HG03521 (cell line): ENCODE data around the gene KRTAP9-7.
"Not testable (repeated sequence)": the region's sequence is repeated elsewhere in the genome, so short reads cannot be mapped to it uniquely, and the experiment has no call there.

Source experiments
- ATAC-seq: cut with Tn5 transposase; IDR thresholded peaks from one replicate; pipeline ENCODE4 v1.9.1; 2021; ENCODE audit warnings: mild to moderate bottlenecking, moderate library complexity; ENCODE audit not compliant: unreplicated experiment

KRTAP9-7 gene

DNA sequence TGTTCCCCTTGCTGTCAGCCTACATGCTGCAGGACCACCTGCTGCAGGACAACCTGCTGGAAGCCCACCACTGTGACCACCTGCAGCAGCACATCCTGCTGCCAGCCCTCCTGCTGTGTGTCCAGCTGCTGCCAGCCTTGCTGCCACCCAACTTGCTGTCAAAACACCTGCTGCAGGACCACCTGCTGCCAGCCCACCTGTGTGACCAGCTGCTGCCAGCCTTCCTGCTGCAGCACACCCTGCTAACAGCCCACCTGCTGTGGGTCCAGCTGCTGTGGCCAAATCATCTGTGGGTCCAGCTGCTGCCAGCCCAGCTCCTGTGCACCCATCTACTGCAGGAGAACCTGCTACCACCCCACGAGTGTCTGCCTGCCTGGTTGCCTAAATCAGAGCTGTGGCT is 4.2 kb upstream of the KRTAP9-7 start:
- not testable (repeated sequence) for ATAC-seq

DNA sequence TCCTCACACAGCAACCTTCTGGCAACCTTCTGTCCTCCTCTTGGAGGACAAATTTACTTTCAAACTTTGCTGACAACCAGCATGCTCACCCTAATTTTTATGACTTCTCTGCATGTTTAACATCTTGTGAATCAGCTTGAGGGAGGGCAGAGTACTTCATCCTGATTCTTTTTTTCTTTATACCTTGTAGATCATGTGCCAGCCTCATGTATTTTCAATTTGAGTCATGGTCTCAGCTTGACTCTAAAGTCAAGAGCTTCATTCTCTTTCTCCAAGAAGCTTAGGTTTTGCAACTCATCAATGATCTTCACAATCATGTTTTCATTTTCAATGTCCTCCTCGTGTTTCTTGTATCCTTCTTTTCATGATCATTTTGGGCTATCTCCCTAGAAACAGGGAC is 3.6 kb upstream of the KRTAP9-7 start:
- ATAC-seq, result no peak

DNA sequence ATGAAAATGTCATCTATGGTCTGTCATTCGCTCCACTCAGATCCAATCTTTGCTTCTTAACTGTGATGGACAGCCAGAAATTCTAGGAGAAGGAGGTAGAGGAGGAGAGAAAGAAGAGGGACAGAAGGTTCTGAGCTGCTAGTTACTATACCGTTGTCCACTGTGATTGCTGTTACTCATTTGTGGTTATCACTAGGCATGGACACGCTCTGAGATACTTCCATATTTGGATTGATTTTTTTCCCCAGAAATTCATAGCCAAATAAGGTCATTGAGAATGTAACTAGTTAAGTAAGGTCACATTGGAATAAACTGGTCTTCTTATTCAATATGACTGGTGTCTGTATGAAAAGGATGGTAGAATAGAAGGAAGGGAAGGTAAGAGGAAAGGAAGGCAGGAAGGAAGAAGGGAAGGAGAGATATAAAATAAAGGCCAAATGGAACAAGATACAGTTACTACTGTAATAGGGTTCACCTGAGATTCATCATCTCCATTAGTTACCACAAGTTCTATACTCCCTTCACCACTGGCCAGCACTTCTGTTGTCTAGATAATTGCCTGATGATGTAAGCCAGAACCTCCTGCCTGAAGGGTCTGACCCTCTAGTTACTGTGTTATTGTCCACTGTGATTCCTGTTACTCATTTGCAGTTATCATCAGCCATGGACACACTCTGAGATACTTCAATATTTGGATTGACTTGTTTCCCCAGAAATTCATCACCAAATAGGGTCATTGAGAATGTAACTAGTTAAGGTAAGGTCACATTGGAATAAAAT is 2.9 kb downstream of the KRTAP9-7 start:
- ATAC-seq, result no peak

DNA sequence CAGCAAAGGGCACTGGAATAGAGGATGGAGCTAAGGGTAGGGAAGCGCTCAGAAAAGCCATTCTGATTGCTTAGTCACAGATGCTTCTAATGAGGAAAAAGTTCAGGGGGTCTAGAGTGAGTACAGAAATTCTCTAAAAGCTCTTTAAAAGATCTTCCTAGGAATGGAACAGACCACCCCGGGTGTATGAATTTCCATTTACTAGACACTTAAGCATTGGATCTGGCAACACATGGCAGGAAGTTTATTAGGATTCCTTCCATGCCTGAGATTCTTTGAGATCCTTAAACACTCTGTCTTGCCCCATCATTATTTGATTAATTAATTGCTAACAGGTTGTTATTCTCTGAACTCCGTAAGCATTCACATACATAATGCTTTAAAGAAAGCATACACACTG is 8.5 kb downstream of the KRTAP9-7 start:
- no peak for ATAC-seq

DNA sequence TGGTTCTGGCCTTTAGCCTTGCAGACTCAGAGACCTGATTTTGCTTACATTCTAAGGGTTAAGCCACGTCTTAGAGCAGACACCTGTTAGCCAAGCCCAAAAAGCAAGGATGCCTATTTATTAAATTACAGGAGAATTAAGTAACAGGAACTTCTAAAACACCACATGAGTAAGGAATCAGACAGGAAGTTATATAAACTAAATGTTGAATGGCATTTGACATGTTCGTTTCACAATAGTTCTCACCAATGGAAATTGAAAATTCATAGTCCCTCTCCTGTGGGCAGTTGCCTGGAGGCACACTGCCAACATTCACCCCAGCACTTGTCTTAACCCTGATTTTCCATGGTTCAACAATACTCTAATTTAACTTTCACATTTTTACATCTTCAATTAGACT is 9.0 kb downstream of the KRTAP9-7 start:
- no peak for ATAC-seq

DNA sequence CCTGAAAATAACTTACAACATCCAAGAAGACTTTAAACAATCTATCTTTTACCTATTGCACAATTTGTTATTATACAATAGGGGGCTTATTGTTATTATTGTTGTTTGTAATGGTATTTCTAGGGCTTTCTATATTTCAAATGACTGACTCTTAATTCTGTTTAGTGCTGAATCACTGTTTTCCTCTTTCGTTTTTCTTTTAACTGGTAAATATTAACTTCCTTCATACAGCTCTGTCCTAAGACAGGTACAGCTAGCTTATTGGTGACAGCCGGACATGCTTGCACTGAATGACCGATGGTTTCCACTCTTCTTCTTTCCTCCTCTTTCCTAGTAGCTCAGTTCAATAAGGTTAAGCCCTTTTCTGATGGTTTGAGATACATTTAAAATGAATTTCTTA is 11.6 kb downstream of the KRTAP9-7 start:
- ATAC-seq, result no peak

DNA sequence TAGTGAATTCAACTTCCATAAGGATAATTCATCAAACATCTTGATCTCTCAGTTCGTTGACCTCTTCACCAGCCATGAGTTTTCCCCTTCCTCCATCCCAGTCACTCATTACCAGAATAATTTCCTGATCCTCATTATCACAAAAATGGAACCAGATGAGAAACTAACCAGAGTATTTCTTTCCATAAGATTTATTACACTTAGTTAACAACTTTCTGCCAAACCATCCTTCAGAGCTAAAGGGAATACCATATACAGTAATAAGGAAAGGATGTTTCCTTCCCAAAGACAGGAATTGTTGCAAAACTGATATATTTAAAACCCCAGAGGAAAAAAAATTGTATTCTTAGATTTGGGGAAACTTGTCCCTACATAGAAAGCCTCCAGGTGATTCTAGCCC is 18.5 kb downstream of the KRTAP9-7 start:
- no peak for ATAC-seq

DNA sequence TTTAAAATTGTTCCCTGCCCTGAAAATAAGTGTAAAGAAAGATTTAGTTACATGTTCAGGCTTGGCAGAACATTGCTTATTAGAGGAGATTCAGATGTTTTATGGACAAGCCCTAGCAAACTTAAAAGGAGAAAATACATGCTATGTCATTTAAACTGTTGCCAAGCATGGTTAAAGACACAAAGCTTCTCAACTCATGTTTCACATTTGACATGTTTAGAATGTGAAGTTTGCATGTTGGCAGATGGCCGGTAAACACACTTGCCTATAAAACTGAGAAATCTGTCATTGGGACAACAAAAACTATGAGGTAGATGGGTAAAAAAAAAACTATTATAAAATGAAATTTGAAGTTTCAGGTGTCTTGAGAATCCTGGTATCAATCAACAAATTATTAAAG is 21.3 kb downstream of the KRTAP9-7 start:
- no peak for ATAC-seq

DNA sequence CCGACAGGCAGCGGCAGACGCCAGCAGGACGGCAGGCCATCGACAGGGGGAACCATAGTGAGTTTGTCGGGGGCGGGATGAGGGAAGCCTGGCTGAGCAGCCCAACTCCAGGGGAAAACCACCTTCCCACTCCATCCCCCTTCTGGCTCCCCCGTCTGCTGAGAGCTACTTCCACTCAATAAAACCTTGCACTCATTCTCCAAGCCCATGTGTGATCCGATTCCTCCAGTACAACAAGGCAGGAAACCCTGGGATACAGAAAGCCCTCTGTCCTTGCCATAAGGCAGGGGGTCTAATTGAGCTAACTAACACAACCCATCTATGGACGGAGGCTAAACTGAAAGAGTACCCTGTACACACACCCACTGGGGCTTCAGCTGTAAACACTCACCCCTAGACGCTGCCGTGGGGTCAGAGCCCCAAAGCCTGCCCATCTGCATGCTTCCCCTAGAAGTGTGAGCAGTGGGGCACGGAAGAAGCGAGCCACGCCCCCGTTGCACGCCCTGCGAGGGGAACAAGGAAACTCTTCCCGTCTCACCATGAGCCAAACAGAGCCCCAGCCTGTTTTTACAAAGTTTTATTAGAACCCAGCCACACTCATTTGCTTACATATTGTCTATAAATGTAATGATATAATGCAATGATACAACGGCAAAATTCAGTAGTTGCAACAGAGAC is 23.1 kb downstream of the KRTAP9-7 start:
- no peak for ATAC-seq

DNA sequence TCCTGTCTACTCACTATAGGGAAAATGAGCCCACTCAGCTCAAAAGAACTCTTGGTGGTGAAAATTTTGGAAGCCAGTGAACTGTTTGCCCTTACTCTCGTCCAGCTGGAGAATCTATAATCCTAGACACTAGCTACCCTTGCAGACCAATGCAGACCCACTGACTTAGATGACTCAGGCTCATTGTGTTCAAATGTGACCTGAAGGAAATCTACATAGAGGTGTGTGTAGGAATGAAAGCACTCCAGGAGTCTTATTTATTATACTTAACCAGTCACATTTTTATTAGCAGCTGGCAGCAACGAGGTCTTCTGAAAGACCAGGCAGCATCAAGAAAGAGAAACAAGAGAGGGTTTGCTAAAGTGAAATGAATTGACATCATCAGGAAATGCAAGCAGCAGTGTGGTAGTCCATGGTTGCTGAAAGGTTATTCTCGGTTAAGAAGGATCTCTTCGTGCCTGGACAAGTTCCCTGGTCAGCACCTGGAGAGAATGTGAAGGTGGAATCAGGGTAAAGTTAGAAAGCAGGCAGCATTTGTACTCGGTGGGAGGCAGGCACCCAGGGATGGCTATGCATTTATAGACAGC is 25.8 kb downstream of the KRTAP9-7 start:
- ATAC-seq, result no peak

DNA sequence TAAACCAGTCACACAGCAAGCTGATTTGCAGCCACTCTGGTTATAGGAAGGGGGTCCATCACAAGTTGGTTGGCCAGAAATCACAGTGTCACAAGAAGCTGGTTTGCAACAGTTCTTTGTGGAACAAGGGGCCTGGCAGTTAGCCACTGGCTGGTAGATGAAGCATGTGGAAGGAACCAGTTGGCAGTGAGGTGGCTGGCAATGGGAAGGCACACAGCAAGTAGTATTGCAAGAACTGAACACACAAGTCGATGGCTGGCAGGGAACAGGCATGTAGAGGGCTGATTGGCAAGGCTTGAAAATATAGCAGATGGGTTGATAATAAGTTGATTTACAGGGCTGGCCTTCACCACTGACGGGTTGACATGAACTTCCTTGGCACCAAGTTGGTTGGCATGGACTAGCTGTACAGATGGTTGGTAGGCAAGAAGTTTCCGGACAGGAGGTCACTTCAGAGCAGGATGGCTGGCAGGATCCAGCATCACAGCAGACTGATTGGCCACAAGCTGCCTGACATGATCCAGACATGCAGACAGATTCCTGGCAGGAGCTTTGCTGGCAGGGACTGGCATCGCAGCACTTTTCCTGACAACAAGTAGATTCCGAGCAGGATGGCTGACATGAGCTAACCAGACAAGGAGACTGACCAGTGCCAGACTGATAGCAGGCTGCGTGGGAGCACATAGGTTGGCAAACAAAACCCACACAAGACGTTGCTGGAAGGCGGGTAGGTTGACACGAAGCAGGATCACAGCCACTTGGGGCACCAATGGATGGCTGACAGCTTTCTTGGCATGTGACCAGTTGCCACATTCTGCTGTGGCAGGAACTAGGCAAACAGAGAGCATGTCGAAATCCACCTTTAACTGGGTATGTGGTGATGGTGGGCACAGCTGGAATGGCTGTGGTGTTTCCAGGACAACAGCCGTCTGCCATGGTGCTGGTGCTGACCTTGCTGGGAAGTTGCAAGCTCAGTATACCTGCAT is 26.7 kb downstream of the KRTAP9-7 start, which contains the start of gene KRTAP29-1:
TSS of gene KRTAP29-1 (minus strand) at position 936 of the 986 bp plus-strand sequence. CDS start at position 936, 0 bp downstream.
- ATAC-seq, result no peak

DNA sequence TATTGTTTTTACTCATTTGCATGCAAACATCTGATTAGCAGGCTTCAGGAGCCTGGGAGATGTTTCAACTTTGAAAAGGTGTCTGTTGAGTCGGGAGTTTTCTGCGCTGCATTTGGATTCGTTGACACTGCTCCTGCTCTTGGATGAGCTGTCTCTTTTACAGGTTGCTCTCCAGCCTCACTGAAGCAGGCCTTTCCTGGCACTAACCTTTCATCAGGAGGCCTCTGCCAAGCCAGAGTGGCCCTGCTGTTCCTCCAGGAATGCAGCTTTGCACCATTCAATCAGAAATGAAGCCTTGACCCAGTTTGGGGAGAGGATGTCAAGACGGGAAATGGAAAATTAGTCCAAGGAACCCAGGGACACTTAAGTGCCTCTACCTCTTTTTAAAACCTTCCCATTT is 27.5 kb downstream of the KRTAP9-7 start:
- no peak for ATAC-seq

DNA sequence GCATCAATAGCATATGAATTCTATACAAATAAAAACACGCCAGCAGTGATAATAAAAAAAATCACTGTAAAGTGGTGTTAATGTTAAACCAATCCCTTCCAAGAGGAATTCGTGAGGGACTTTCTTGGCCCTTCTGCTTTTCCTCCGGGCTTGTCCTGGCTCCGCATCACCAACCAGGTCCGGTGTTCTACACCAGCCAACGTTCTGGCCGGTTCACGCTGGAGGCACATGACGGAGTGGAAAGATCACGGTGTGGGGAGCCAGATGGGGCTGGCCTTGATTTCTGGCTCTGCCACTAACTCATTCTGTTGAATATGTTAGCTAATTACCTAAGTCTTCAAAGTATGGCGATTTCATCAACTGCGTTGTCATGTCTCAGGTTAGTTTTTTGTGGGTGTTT is 28.6 kb downstream of the KRTAP9-7 start:
- no peak for ATAC-seq

DNA sequence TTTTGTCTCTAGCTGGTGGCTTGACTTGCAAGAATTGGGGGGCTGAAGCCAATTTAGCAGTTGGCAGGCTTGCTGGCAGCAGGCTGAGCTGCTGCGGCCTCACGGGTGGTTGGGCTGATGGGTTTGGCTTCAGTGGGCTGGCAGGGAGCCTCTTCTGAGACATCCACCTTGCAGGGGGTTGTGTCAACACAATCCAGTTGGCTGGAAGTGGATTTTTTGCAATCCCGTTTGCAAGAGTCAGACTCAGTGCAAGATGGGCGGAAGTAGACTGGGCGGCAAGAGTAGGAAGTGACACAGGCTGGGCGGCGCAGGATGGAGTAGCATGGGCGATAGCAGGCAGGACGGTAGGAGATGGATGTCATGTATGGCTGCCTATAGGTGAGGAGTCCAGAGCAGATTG is 32.1 kb downstream of the KRTAP9-7 start:
- ATAC-seq, result no peak

DNA sequence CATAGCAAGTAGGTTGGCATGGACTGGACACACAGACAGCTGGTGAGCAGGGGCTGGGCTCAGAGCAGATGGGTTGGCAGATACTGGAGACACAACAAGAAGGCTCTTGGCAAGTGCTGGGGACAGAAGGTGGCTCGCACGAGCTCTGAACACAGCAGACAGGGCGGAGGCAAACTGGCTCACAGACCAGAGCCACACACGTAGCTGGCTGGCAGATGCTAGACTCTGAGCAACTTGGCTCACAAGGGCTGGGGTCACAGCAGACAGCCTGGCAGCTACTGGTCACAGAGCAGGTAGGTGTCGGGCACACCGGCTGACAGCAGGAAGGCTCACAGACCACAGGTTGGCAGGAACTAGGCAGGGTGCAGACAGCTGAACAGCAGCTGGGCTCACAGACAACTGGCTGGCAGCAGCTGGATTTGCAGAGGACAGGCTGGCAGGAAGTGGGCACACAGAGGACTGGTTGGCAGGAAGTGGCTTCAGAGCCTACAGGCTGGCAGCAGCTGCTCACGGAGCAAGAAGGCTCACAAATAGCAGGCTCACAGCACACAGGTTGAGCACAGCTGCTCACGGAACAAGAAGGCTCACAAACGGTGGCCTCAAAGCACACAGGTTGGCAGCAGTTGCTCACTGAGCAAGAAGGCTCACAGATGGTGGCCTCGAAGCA is 32.9 kb downstream of the KRTAP9-7 start:
- no peak for ATAC-seq

DNA sequence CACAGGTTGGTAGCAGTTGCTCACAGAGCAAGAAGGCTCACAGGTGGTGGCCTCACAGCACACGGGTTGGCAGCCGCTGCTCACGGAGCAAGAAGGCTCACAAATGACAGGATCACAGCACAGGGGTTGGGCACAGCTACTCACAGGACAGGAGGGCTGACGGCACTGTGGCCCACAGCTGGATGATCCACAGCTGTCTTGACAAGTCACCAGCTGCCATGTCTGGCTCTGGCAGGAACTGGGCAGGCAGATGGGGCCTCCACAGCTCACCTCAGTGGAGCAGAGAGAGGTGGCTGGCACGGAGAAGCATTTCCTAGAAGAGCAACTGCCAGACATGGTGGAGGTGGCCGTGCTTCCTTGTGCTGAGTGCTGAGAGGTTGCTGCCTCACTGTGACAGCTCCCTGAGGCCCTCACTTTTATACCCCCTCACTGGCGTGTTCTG is 33.4 kb downstream of the KRTAP9-7 start, which contains the start of gene KRTAP16-1:
TSS of gene KRTAP16-1 (minus strand) at position 392 of the 442 bp plus-strand sequence. CDS start at position 336, 56 bp downstream.
- no peak for ATAC-seq

DNA sequence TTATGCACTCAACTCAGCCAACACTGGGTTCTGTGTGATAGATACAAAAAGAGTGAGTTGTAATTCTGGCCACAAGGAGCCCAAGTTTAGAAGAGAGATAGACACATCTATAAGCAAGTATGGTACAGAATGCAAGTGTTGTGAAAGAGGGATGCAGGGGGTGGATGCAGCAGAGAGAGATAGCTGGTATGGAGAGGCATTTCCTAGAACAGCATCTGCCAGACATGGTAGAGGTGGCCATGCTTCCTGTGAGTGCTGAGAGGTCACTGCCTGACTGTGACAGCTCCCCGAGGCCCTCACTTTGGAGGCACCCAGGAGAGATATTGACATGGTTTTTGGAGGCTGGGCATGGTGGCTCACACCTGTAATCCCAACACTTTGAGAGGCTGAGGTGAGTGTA is 35.6 kb downstream of the KRTAP9-7 start:
- no peak for ATAC-seq

DNA sequence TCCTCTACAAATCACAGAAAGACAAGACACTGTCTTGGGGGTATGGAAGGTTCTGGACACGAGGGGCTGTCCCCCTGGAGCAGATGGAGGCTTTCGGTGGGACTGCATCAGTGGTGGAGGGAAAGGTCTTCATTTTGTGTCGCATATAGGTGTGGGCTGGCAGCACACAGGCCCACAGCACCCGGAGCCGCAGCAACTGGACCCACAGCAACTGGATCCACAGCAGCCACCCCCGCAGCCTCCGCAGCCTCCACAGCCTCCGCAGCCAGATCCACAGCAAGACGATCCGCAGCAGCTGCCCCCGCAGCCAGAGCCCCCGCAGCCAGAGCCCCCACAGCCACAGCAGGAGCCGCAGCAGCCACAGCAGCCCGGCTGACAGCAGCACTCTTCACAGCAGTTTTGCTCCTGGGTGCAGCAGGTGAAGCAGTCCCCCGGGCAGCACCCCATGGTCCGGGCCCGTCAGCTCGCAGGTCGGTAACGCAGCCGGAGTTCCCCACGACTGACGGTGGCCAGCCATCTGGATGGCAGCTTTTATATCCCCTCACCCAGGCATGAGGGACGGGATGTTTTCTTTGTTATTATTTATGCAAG is 39.8 kb downstream of the KRTAP9-7 start, which contains the start of gene KRTAP17-1:
TSS of gene KRTAP17-1 (minus strand) at position 507 of the 591 bp plus-strand sequence. CDS start at position 447, 60 bp downstream.
- ATAC-seq, result no peak

DNA sequence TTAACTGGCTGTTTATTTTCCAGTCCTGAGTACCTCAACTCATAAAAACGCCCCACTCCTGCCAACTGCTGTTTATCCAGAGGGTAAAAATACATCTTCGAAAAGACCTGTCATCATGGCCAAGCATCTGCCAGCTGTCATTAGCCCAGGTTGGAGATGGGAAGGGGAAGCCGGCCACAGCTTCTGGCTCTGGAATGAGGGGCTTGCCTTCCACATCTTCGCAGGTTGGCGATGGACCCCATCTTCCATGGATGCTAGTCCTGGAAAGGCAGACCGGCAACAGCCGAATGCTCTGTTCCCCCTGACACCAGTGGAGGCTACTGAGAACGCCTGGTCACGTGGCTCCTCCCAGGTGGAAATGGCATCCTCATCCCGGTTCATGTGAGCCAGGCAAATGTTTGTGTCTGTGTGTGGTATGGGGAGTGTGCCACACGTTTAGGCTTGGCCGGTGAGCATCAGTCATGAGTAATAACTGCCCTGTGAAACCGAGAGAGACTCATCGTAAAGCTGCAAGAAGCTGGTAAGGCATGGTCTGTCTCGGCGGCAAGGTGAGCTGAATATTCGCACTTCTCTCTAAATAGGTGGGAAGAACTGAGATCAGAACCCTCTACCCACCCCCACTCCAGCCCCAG is 40.4 kb downstream of the KRTAP9-7 start:
- no peak for ATAC-seq
